Activated naive CD4-positive, alpha-beta T cell treated with anti-CD3 and anti-CD28 coated beads, Interleukin-2, amount 10 ng/mL, durations not matched to agents 7 days and 5 days (primary cell): Measurements from ENCODE around the gene SPINK2.

Experiments used
- CTCF ChIA-PET: fragments of 350-600 bp; sonication (Branson Sonifier 250); formaldehyde crosslinking; loops from one replicate; lab custom pipeline; 2021; ENCODE audit warnings: antibody characterized with exemption; lab: Charles Lee
- DNase-seq: peaks from one replicate; pipeline ENCODE4 v3.0.0-alpha.2; 2020
- H3K27ac Mint-ChIP-seq: one replicate; pipeline ENCODE4 v1.8.0; 2021; ENCODE audit warnings: mild to moderate bottlenecking, moderate library complexity, mixed read lengths
- H3K27me3 Mint-ChIP-seq: one replicate; pipeline ENCODE4 v1.8.0; 2021; ENCODE audit warnings: mild to moderate bottlenecking, mixed read lengths
- H3K36me3 Mint-ChIP-seq: one replicate; pipeline ENCODE4 v1.8.0; 2021; ENCODE audit warnings: mixed read lengths
- H3K4me1 Mint-ChIP-seq: one replicate; pipeline ENCODE4 v1.8.0; 2021; ENCODE audit warnings: mixed read lengths
- H3K4me3 Mint-ChIP-seq: one replicate; pipeline ENCODE4 v1.8.0; 2021; ENCODE audit warnings: mild to moderate bottlenecking, moderate library complexity, mixed read lengths
- H3K9me3 Mint-ChIP-seq: one replicate; pipeline ENCODE4 v1.8.0; 2021; ENCODE audit warnings: mixed read lengths

Gene SPINK2

GRCh38 chr4:56828784-56829535 is 7.5 kb upstream of the SPINK2 start:
- Mint-ChIP-seq H3K4me1 (peaks cover 8% of the 10 kb centered on the region), H3K4me3 (no peak overlapping the region), H3K27me3 (peaks cover 14% of the 10 kb centered on the region), H3K36me3 (no peaks in the 10 kb centered on the region), H3K27ac (no peak overlapping the region), H3K9me3 (no peaks in the 10 kb centered on the region)
- CTCF ChIA-PET = interaction anchor here (0.8 kb wide), 1 partner anchor 149 kb away, joined by 3 read pairs; the partner anchor contains the start of gene NOA1
- DNase-seq = no peak

DNA sequence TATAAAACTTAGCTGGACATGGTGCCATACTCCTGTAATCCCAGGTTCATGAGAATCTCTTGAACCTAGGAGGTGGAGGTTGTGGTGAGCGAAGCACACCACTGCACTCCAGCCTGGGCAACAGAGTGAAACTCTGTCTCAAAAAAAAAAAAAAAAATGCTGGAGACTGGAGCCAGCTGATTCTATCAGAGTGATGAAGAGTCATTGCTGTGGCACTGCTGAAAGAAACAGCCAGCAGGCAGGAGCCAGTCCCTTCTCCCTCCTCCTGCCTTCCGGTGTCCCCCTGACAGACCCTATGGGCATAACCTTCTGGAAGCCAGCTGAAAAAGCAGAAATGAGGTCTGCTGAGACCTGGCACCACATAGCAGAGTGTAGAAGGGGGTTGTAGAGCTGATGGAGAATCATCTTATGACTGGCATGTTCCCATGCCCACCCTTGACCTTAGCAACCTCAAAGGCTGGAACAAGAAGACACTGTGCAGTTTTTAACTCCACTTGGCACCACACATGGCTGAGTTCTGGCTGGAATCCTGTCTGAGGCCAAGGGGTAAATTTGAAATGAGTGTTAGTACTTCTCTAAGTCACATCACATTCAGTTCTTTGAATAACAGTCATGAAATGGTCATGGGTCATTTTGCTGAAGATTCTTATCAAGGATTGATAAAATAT is 2.6 kb upstream of the SPINK2 start:
- Mint-ChIP-seq H3K36me3 (peaks cover 3% of the 10 kb centered on the region), H3K4me1 (peaks cover 21% of the 10 kb centered on the region)
- CTCF ChIA-PET = interaction anchor here (0.6 kb wide), 1 partner anchor 224 kb away, joined by 3 read pairs; no protein-coding TSS in a partner anchor

DNA sequence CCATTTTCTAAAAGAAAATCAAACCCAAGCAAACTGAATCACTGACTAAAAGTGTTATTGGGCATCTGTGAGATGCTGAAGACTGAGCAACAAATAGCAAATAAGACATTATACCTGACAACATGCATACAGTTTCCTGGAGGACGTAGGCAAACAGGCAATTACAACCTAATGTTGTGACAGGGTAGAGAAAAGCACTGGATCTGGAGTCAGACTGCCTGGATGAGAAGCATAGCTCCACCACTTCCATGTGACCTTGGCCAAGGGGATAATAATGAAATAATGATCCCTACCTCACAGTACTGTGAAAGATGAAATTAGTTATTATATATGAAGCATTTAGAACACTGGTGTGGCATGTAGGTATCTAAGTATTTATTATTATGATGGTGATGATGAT is 2.7 kb downstream of the SPINK2 start:
- H3K4me1 Mint-ChIP-seq = peaks cover 37% of the 10 kb centered on the region
- peaks cover 34% of the 10 kb centered on the region for H3K27me3 Mint-ChIP-seq
- no peaks in the 10 kb centered on the region for H3K9me3 Mint-ChIP-seq
- CTCF ChIA-PET = interaction anchor here (1.5 kb wide), 1 partner anchor 17 kb away, joined by 4 read pairs; no protein-coding TSS in a partner anchor
- DNase-seq = no peak
- no peak overlapping the region for H3K27ac Mint-ChIP-seq
- peaks cover 4% of the 10 kb centered on the region for H3K36me3 Mint-ChIP-seq
- no peak overlapping the region for H3K4me3 Mint-ChIP-seq

More for the DNA sequence above, 2.6 kb upstream of the SPINK2 start:
- DNase-seq = no peak
- no peak overlapping the region for H3K4me3 Mint-ChIP-seq
- no peaks in the 10 kb centered on the region for H3K9me3 Mint-ChIP-seq
- peaks cover 49% of the 10 kb centered on the region for H3K27me3 Mint-ChIP-seq
- H3K27ac Mint-ChIP-seq = no peak overlapping the region

- Mint-ChIP-seq H3K4me1 (peaks cover 37% of the 10 kb centered on the region), H3K27me3 (peaks cover 25% of the 10 kb centered on the region), H3K4me3 (no peak overlapping the region), H3K27ac (peak overlapping the region; percentile 43), H3K36me3 (peaks cover 4% of the 10 kb centered on the region), H3K9me3 (no peaks in the 10 kb centered on the region)
- DNase-seq = peak; percentile 38
- CTCF ChIA-PET = interaction anchor here (1.5 kb wide), 1 partner anchor 18 kb away, joined by 4 read pairs; no protein-coding TSS in a partner anchor
These were observed 3.5 kb downstream of the SPINK2 start for GRCh38 chr4:56817840-56818491.

DNA sequence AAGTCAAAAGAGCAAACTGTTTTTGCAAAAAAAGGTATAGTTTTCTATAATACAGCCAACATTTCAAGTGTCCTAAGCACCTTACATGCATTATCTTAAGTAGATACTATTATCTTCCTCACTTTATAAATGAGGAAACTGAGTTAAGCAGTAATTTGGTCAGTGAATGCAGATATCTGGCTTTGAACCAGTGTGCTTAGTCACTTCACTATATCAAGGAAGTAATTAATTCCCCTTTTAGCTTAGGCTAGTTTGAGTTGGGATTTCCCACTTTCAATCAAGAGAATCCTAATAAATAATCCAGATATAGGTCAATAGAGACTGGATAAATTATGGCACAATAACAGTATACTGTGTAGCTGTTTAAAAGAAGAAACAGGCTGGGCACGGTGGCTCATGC is 14.8 kb downstream of the SPINK2 start:
- Mint-ChIP-seq H3K27me3 (peaks cover 8% of the 10 kb centered on the region), H3K36me3 (no peaks in the 10 kb centered on the region), H3K9me3 (no peaks in the 10 kb centered on the region), H3K27ac (no peak overlapping the region), H3K4me3 (no peak overlapping the region), H3K4me1 (peaks cover 24% of the 10 kb centered on the region)
- CTCF ChIA-PET = interaction anchor here (1.1 to 1.2 kb wide), 2 partner anchors 30 to 381 kb away, joined by 3 read pairs; no protein-coding TSS in a partner anchor
- DNase-seq = no peak

DNA sequence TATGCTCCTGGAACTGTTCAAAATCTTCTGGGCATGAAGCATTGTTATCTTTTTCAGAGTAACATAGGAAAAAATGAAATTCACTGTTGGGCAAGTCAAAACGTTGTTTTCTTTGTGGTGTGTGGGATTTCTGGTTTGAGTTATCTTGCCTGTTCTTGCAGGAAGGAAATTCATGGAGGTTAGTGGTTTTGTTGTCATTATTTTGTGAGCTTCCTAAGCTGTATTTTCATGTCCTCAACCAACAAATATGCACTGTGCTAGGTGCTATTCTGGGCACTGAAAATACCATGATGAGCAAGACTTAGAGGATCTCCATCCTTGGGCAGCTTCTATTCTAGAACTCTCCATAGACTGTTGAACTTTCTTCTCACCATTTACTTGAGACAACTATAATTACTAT is 16.9 kb downstream of the SPINK2 start:
- H3K4me3 Mint-ChIP-seq = no peak overlapping the region
- H3K9me3 Mint-ChIP-seq = no peaks in the 10 kb centered on the region
- no peaks in the 10 kb centered on the region for H3K36me3 Mint-ChIP-seq
- CTCF ChIA-PET = interaction anchor here (1.8 to 2.2 kb wide), 2 partner anchors 32 to 379 kb away, joined by 5 to 10 read pairs; no protein-coding TSS in a partner anchor
- peak overlapping the region; percentile 49 for H3K27ac Mint-ChIP-seq
- DNase-seq = no peak
- H3K27me3 Mint-ChIP-seq = peaks cover 9% of the 10 kb centered on the region
- peaks cover 30% of the 10 kb centered on the region for H3K4me1 Mint-ChIP-seq

- no peak for DNase-seq
- Mint-ChIP-seq H3K9me3 (no peaks in the 10 kb centered on the region), H3K4me1 (peaks cover 33% of the 10 kb centered on the region), H3K27ac (no peak overlapping the region), H3K4me3 (no peak overlapping the region), H3K27me3 (peaks cover 18% of the 10 kb centered on the region), H3K36me3 (no peaks in the 10 kb centered on the region)
- CTCF ChIA-PET = interaction anchor here (0.8 to 1.8 kb wide), 4 partner anchors 8 to 378 kb away, joined by 3 to 5 read pairs (median 4); no protein-coding TSS in a partner anchor
These were observed 18.0 kb downstream of the SPINK2 start for GRCh38 chr4:56803471-56803870.

- Mint-ChIP-seq H3K4me1 (peaks cover 28% of the 10 kb centered on the region), H3K27me3 (peaks cover 21% of the 10 kb centered on the region), H3K27ac (peak overlapping the region; percentile 55), H3K9me3 (no peaks in the 10 kb centered on the region), H3K4me3 (peak overlapping the region; percentile 82), H3K36me3 (no peaks in the 10 kb centered on the region)
- peak; percentile 91 for DNase-seq
- CTCF ChIA-PET = interaction anchor here (0.7 to 3.4 kb wide), 22 partner anchors 17 to 413 kb away, joined by 3 to 20 read pairs (median 5); partner anchors contain the start of genes AASDH, HOPX and SRP72
These were observed 21.4 kb downstream of the SPINK2 start for GRCh38 chr4:56799824-56800756.

DNA sequence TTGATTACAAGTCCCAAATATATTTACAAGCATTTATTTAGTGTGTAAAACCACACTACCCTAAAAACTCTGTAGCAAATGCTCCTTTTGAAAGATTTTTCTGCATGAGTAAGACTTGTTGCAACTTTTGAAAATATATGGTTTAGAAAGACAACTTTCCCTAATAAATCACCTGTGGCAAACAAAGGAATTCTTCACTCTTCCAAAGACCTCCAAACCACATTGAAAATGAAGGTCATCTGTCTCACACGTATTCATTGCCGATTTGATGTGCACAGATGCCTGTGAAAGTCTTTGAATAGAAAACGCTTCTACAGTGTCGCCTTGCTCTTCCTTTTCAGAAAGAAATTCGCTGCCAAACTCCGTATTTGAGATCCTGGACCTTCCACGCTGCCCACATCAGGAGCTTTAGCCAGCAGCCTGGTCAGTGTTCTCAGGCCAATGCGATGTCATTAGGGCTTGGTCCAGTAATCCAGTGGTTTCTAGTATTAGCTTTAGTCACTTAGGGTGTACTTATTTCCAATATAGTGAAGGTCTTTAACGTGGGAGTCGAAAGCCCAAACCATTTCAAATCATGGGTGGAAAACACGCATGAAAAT is 22.2 kb downstream of the SPINK2 start:
- H3K36me3 Mint-ChIP-seq = no peaks in the 10 kb centered on the region
- no peak for DNase-seq
- H3K4me1 Mint-ChIP-seq = peaks cover 22% of the 10 kb centered on the region
- H3K9me3 Mint-ChIP-seq = no peaks in the 10 kb centered on the region
- H3K4me3 Mint-ChIP-seq = peak overlapping the region; percentile 82
- CTCF ChIA-PET = interaction anchor here (0.7 to 3.4 kb wide), 20 partner anchors 17 to 412 kb away, joined by 3 to 20 read pairs (median 5); partner anchors contain the start of genes AASDH, HOPX and SRP72
- H3K27me3 Mint-ChIP-seq = peaks cover 24% of the 10 kb centered on the region
- H3K27ac Mint-ChIP-seq = no peak overlapping the region

DNA sequence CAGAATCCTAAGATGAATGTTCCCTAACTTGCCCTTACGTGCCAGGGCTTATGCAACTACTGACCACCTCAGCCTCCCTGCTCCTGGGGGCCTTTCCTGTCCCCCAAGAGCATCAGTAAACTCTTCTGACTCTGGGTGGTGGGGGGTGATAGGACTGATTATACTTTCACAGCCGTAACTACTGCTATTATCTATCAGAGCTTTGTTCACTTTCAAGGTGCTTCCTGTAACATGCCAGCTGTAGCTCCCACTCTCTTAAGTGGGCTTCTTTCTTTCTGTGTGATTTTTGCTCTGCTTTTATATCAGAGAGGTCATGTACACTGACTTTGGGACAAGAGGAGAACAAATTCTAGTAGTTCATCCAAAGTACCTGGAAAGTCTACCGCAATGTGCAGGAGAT is 25.3 kb downstream of the SPINK2 start:
- no peak overlapping the region for H3K4me3 Mint-ChIP-seq
- CTCF ChIA-PET = interaction anchor here (0.7 kb wide), 1 partner anchor 157 kb away, joined by 3 read pairs; no protein-coding TSS in a partner anchor
- no peaks in the 10 kb centered on the region for H3K9me3 Mint-ChIP-seq
- H3K27me3 Mint-ChIP-seq = peaks cover 25% of the 10 kb centered on the region
- H3K4me1 Mint-ChIP-seq = peaks cover 9% of the 10 kb centered on the region
- H3K36me3 Mint-ChIP-seq = no peaks in the 10 kb centered on the region
- H3K27ac Mint-ChIP-seq = no peak overlapping the region
- no peak for DNase-seq

DNA sequence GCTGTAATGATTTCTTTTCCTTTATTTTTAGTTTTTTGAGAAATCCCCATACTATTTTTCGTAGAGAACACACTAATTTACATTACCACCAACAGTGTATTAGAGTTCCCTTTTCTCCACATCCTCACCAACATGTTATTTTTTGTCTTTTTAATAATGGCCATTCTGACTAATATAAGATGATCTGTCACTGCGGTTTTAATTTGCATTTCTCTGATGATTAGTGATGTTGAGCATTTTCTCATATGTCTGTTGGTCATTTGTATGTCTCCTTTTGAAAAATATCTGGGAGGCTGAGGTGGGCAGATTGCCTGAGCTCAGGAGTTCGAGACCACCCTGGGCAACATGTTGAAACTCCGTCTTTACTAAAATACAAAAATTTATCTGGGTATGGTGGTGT is 30.2 kb downstream of the SPINK2 start:
- H3K27ac Mint-ChIP-seq = no peak overlapping the region
- peaks cover 17% of the 10 kb centered on the region for H3K27me3 Mint-ChIP-seq
- no peaks in the 10 kb centered on the region for H3K9me3 Mint-ChIP-seq
- H3K4me1 Mint-ChIP-seq = no peaks in the 10 kb centered on the region
- H3K36me3 Mint-ChIP-seq = no peaks in the 10 kb centered on the region
- CTCF ChIA-PET = interaction anchor here (0.6 kb wide), 1 partner anchor 650 kb away, joined by 3 read pairs; no protein-coding TSS in a partner anchor
- no peak for DNase-seq
- no peak overlapping the region for H3K4me3 Mint-ChIP-seq

GRCh38 chr4:56790691-56791091 is 30.8 kb downstream of the SPINK2 start:
- no peak overlapping the region for H3K27ac Mint-ChIP-seq
- no peak for DNase-seq
- peaks cover 12% of the 10 kb centered on the region for H3K27me3 Mint-ChIP-seq
- H3K4me1 Mint-ChIP-seq = no peaks in the 10 kb centered on the region
- no peaks in the 10 kb centered on the region for H3K9me3 Mint-ChIP-seq
- no peak overlapping the region for H3K4me3 Mint-ChIP-seq
- CTCF ChIA-PET = no interaction called here
- H3K36me3 Mint-ChIP-seq = no peaks in the 10 kb centered on the region

DNA sequence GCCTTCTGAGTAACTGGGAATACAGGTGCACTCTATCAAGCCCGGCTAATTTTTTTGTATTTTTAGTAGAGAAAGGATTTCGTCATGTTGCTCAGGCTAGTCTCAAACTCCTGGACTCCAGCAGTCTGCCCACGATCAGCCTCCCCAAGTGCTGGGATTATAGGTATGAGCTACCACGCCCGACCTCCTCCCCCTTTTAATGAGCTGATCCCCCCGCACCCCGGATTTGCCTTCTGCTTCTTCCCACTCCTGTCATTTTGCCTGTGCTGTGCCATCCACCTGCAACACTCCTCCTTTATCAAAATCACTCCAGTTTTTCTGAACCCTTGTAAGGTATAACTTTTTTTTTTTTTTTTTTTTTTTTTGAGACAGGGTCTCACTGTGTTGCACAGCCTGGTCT is 33.4 kb downstream of the SPINK2 start:
- no peak overlapping the region for H3K4me3 Mint-ChIP-seq
- no peaks in the 10 kb centered on the region for H3K4me1 Mint-ChIP-seq
- no peaks in the 10 kb centered on the region for H3K9me3 Mint-ChIP-seq
- CTCF ChIA-PET = no interaction called here
- no peaks in the 10 kb centered on the region for H3K36me3 Mint-ChIP-seq
- H3K27me3 Mint-ChIP-seq = peaks cover 10% of the 10 kb centered on the region
- no peak overlapping the region for H3K27ac Mint-ChIP-seq
- no peak for DNase-seq
